ENCODE data around the gene HPCAL4.

DNA sequence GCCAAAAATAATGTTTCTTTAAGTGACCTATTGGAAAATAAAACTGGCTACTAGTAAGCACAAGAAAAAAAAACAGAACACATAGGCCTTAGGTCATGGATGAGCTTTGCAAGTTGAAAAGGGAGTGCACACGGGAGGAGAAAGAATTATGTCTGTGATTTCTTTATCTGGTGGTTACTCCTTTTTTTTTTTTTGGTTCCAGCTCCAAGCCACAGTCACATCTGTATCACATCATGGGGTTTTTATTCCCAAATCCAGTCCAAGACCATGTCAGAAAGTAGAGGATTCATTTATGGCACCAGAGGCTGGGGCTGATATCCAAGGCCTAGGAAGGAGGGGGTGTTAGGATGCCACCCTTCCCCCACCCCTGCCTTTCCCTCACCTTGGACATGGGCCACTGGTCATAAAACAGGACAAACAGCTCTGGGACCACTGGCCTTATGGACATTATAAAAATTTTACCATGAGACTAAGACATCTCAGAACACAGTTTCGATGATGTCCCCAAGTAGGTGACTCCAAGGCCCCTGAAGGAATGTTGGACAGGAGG, 41.5 kb downstream of the HPCAL4 start:
- TF ChIP-seq POLR2A (IDR thresholded peaks at IDR 0.05) (no peak), POLR2AphosphoS5 (IDR thresholded peaks at IDR 0.05) (no peak), EP300 (IDR thresholded peaks at IDR 0.05) (no peak)
- TF ChIP-seq, protein P1, sequence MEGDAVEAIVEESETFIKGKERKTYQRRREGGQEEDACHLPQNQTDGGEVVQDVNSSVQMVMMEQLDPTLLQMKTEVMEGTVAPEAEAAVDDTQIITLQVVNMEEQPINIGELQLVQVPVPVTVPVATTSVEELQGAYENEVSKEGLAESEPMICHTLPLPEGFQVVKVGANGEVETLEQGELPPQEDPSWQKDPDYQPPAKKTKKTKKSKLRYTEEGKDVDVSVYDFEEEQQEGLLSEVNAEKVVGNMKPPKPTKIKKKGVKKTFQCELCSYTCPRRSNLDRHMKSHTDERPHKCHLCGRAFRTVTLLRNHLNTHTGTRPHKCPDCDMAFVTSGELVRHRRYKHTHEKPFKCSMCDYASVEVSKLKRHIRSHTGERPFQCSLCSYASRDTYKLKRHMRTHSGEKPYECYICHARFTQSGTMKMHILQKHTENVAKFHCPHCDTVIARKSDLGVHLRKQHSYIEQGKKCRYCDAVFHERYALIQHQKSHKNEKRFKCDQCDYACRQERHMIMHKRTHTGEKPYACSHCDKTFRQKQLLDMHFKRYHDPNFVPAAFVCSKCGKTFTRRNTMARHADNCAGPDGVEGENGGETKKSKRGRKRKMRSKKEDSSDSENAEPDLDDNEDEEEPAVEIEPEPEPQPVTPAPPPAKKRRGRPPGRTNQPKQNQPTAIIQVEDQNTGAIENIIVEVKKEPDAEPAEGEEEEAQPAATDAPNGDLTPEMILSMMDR (IDR thresholded peaks at IDR 0.05) = no peak

Measured in gastroesophageal sphincter (tissue), 3 donors.